Activated CD8-positive, alpha-beta T cell treated with anti-CD3 and anti-CD28 coated beads, Interleukin-2, amount 10 ng/mL, durations not matched to agents 7 days and 5 days (primary cell): ENCODE data around the gene CEP170B. TPM values are rescaled to one million over a fixed set of nuclear protein-coding genes. Genes with fewer than 3 reads are reported as not detected.
"Not testable (repeated sequence)": the region's sequence is repeated elsewhere in the genome, so short reads cannot be mapped to it uniquely, and the experiment has no call there.

Source experiments
- ATAC-seq: fragments of 150-1000 bp; cut with Tn5 transposase; one replicate; pipeline ENCODE4 v1.10.0; 2021; ENCODE audit warnings: moderate library complexity
- CTCF ChIA-PET: fragments of 350-600 bp; sonication (Branson Sonifier 250); formaldehyde crosslinking; loops from one replicate; lab custom pipeline; 2021; ENCODE audit warnings: antibody characterized with exemption; lab: Charles Lee
- POLR2A ChIA-PET: fragments of 350-600 bp; sonication (Branson Sonifier 250); formaldehyde crosslinking; loops from one replicate; lab custom pipeline; 2021; ENCODE audit warnings: antibody characterized with exemption; lab: Charles Lee
- DNase-seq: peaks from one replicate; pipeline ENCODE4 v3.0.0-alpha.2; 2020
- H3K27ac Mint-ChIP-seq: one replicate; pipeline ENCODE4 v1.8.0; 2021; ENCODE audit warnings: mild to moderate bottlenecking, mixed read lengths
- H3K27me3 Mint-ChIP-seq: one replicate; pipeline ENCODE4 v1.8.0; 2021; ENCODE audit warnings: low read depth, mixed read lengths
- H3K36me3 Mint-ChIP-seq: one replicate; pipeline ENCODE4 v1.8.0; 2021; ENCODE audit warnings: low read depth, mixed read lengths
- H3K4me1 Mint-ChIP-seq: one replicate; pipeline ENCODE4 v1.8.0; 2021; ENCODE audit warnings: low read depth, mixed read lengths
- H3K4me3 Mint-ChIP-seq: one replicate; pipeline ENCODE4 v1.8.0; 2021; ENCODE audit warnings: mild to moderate bottlenecking, mixed read lengths
- H3K9me3 Mint-ChIP-seq: one replicate; pipeline ENCODE4 v1.8.0; 2022; ENCODE audit warnings: mixed read lengths; ENCODE audit not compliant: insufficient read depth
- total RNA-seq, 2 experiments: library from RNA; stranded (reverse); gene quantifications; one replicate each; pipeline ENCODE4 v1.2.3, GENCODE V29; 2021

Gene CEP170B
- total RNA-seq, 2 experiments from 2014 or later: 2.5 to 2.7 TPM

DNA sequence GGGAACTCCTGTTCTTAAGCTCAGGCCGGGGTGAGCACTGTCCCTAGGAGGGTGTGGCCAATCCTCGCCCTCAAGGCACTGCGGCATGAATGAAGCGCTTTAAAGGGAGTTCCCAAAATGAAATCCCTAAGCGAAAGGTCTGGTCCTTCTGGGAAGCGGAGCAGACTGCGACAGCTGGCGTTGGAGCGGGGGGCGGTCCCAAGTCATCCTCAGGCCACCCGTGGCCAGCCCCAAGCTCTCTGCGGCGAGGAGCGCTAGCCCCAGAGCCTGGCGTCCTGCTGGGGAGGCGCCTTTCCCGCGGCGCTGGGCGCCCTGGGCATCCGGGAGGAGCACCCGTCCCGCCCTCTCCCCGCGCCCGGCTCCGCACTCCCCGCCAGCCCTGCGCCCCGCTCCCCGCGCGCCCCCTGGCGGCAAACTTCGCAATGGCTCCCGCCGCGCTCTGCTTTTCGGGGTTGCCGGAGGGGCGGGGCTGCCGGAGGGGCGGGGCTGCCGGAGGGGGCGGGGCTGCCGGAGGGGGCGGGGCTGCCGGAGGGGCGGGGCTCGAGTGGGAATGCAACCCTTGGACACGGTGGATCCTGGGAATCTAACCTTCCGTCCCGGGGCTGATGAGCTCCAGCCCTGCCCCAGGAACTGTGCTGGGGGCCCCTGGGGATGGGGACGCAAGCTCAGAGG is 38.7 kb upstream of the CEP170B start:
- CTCF ChIA-PET: interaction anchor here (0.7 to 4.3 kb wide), 14 partner anchors 16 to 363 kb away, joined by 3 to 78 read pairs (median 5); partner anchors contain the start of genes SIVA1 and ZBTB42
- H3K27me3 Mint-ChIP-seq: peaks cover 29% of the 10 kb centered on the region

GRCh38 chr14:104826861-104827176 is 38.2 kb upstream of the CEP170B start:
- POLR2A ChIA-PET: interaction anchor here (1.8 kb wide), 1 partner anchor 26 kb away, joined by 8 read pairs; the partner anchor contains the start of gene ZBTB42
- DNase-seq: no peak
- no peaks in the 10 kb centered on the region for H3K9me3 Mint-ChIP-seq
- H3K4me1 Mint-ChIP-seq: peaks cover 16% of the 10 kb centered on the region
- no peak overlapping the region for H3K27ac Mint-ChIP-seq
- H3K27me3 Mint-ChIP-seq: peaks cover 29% of the 10 kb centered on the region
- CTCF ChIA-PET: interaction anchor here (0.6 to 4.3 kb wide), 5 partner anchors 16 to 1140 kb away, joined by 3 to 78 read pairs (median 5); partner anchors contain the start of gene SIVA1
- ATAC-seq: no peak
- peak overlapping the region; percentile 58 for H3K4me3 Mint-ChIP-seq
- no peaks in the 10 kb centered on the region for H3K36me3 Mint-ChIP-seq

More for the DNA sequence above, 38.7 kb upstream of the CEP170B start:
- peak overlapping the region; percentile 49 for H3K27ac Mint-ChIP-seq
- H3K9me3 Mint-ChIP-seq: no peaks in the 10 kb centered on the region
- ATAC-seq (peak; percentile 92), DNase-seq (peak; percentile 94)
- H3K36me3 Mint-ChIP-seq: no peaks in the 10 kb centered on the region
- peak overlapping the region; percentile 69 for H3K4me3 Mint-ChIP-seq
- peaks cover 16% of the 10 kb centered on the region for H3K4me1 Mint-ChIP-seq
- POLR2A ChIA-PET: interaction anchor here (0.6 to 1.8 kb wide), 3 partner anchors 25 to 57 kb away, joined by 3 to 8 read pairs (median 4); partner anchors contain the start of gene ZBTB42

GRCh38 chr14:104827177-104828055 is 37.7 kb upstream of the CEP170B start:
- POLR2A ChIA-PET: interaction anchor here (1.8 kb wide), 1 partner anchor 26 kb away, joined by 8 read pairs; the partner anchor contains the start of gene ZBTB42
- Mint-ChIP-seq H3K9me3 (no peaks in the 10 kb centered on the region), H3K27ac (no peak overlapping the region), H3K27me3 (peaks cover 29% of the 10 kb centered on the region), H3K4me1 (peaks cover 16% of the 10 kb centered on the region), H3K4me3 (peak overlapping the region; percentile 58), H3K36me3 (no peaks in the 10 kb centered on the region)
- CTCF ChIA-PET: interaction anchor here (0.6 to 4.3 kb wide), 4 partner anchors 59 to 1140 kb away, joined by 3 to 78 read pairs (median 4); partner anchors contain the start of gene SIVA1
- ATAC-seq (peak; percentile 59), DNase-seq (peak; percentile 62)

DNA sequence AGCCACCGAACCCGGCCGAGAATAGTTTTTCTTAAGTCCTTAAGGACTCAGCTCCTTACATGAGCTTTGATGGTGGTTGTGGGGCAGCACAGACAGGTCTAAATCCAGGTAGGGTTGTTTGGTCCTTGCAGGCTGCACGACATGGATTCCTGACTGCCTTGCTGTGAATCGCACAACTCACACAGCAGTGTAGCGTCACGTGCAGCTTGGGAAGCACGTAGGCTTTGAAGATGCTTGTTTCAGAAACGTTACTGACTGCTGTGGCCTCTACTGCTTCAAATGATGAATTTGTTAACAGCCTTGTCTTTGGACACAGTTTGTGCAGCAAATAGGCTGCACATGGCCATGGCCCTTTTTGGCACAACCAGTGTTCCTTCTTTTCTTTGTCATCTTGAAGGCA is 34.3 kb upstream of the CEP170B start:
- CTCF ChIA-PET: no interaction called here
- Mint-ChIP-seq H3K27ac (no peak overlapping the region), H3K4me1 (peaks cover 12% of the 10 kb centered on the region), H3K36me3 (no peaks in the 10 kb centered on the region), H3K27me3 (peaks cover 14% of the 10 kb centered on the region), H3K4me3 (no peak overlapping the region), H3K9me3 (no peaks in the 10 kb centered on the region)
- DNase-seq (no peak), ATAC-seq (no peak)
- POLR2A ChIA-PET: no interaction called here

GRCh38 chr14:104836171-104836935 is 28.7 kb upstream of the CEP170B start:
- H3K9me3 Mint-ChIP-seq, H3K36me3 Mint-ChIP-seq, H3K4me3 Mint-ChIP-seq, POLR2A ChIA-PET, DNase-seq, CTCF ChIA-PET, ATAC-seq, H3K27ac Mint-ChIP-seq, H3K4me1 Mint-ChIP-seq: not testable (repeated sequence)
- H3K27me3 Mint-ChIP-seq: peaks cover 16% of the 10 kb centered on the region

DNA sequence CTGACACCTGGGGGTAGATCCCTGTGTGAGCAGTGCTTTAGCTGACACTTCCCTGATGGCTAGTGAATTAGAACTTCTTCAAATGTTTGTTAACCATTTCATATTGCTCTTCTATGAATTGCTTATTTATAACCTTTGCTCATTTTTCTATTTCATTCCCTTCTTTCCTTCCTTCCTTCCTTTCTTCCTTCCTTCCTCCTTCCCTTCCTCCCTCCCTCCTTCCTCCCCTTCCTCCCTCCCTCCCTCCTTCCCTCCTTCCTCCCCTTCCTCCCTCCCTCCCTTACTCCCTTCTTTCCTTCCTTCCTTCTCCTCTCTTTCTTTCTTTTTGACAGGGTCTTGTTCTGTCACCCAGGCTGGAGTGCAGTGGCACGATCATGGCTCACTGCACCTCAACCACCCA is 23.3 kb upstream of the CEP170B start:
- CTCF ChIA-PET: interaction anchor here (1.7 kb wide), 1 partner anchor 16 kb away, joined by 6 read pairs; no protein-coding TSS in a partner anchor
- DNase-seq (no peak), ATAC-seq (no peak)
- POLR2A ChIA-PET: no interaction called here
- peaks cover 55% of the 10 kb centered on the region for H3K27me3 Mint-ChIP-seq
- no peaks in the 10 kb centered on the region for H3K9me3 Mint-ChIP-seq
- no peak overlapping the region for H3K4me3 Mint-ChIP-seq
- H3K4me1 Mint-ChIP-seq: no peaks in the 10 kb centered on the region
- H3K27ac Mint-ChIP-seq: no peak overlapping the region
- no peaks in the 10 kb centered on the region for H3K36me3 Mint-ChIP-seq

DNA sequence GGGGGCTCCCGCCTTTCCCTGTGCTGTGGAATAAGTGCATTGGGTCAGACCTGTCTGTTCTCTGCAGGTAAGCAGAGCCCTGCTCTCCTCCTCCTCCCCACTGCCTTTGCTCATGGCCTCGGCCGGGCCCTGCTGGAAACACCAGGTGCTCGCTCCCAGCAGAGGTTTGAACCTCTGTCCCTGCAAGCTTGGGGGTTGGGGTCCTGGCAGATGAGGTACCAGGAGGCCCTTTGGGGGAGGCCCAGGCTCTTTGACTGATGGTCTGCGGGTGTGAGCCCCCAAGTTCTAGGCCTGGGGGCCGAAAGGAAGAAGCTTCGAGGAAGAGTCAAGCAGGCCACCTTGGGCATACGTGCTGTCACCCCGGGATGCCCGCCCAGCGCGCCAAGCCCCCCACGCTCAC is 22.1 kb upstream of the CEP170B start:
- Mint-ChIP-seq H3K27ac (no peak overlapping the region), H3K4me3 (no peak overlapping the region), H3K4me1 (no peaks in the 10 kb centered on the region), H3K9me3 (no peaks in the 10 kb centered on the region), H3K36me3 (no peaks in the 10 kb centered on the region), H3K27me3 (peaks cover 55% of the 10 kb centered on the region)
- CTCF ChIA-PET: interaction anchor here (1.7 kb wide), 1 partner anchor 17 kb away, joined by 6 read pairs; no protein-coding TSS in a partner anchor
- DNase-seq: no peak
- POLR2A ChIA-PET: no interaction called here
- no peak for ATAC-seq

DNA sequence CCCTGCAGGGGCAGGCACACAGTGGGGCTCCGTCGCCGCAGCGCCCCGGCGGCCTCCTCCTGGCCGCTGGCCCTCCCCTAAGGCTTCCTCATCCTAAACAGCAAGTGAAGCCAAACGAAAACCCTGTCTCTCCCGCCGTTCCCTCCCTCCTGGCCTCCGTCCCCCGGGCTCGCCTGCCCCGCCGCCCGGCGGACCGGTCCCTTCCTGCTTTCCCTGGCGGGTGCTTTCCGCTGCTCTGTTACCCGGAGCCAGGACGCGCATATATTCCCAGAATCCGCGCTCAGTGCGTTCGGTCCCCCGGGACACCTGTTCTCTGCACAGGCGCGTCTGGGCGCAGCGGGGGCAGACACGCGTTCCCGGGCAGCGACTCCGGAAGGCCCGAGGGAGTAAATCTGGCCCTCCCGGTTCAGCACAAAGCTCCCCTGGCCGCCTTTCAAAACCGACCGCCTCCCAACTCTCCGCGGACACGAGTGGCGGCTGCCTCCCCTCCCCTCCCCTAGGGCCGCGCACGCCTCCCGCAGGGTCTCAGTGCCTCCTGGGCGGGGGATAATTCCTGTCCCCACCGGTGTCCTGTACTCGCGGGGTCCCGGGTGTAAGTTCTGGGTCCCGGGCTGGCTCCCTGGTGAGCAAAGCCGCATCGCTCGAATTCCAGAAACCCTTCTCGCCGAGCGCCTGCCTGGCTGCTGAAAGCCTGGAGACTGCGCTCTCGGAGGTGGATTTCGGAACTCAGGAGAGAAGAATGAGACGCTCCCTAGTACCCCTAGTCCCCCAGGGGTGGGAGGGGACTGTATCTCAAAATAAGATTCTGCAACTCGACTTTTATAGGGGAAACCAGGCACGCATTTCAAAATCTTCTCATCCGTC is 21.4 kb upstream of the CEP170B start:
- ChIA-PET POLR2A (no interaction called here), CTCF (interaction anchor here (1.7 kb wide), 1 partner anchor 18 kb away, joined by 3 read pairs; no protein-coding TSS in a partner anchor)
- no peaks in the 10 kb centered on the region for H3K4me1 Mint-ChIP-seq
- peaks cover 52% of the 10 kb centered on the region for H3K27me3 Mint-ChIP-seq
- no peak overlapping the region for H3K4me3 Mint-ChIP-seq
- ATAC-seq (no peak), DNase-seq (no peak)
- H3K36me3 Mint-ChIP-seq: no peaks in the 10 kb centered on the region
- no peak overlapping the region for H3K27ac Mint-ChIP-seq
- no peaks in the 10 kb centered on the region for H3K9me3 Mint-ChIP-seq

DNA sequence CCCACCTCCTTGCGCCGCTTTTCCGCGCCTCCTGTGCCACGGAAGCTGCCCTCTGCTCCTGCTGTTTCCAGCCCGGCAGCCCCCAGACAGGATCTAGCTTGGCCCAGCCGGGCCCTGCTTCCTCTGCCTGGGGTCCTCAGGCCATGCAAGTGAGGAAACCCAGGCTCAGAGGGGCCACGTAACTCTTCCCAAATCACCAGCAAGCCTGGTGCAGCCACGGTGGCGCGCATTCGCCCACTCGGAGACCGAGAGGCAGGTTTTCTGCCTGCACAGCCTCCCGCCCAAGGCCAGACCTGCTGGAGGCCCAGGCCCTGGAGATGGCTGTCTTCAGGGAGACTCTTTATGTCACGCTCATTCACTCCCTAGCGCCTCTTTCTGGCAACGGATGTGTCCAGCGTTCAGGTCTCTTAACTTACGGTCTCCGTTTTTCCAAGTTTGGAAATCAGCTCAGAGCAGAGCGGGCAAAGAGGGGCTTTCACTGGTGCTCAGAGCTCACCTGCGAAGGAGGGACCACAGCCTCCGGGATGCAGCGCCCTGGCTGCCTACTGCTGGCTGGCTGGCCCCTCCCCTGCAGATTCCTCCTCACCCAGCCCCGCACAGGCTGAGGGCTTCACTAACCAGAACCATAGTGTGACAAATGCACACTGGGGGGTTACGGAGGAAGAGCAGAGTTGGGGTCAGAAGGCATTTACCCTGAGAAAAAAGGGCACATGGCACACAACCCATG is 20.6 kb upstream of the CEP170B start:
- DNase-seq (no peak), ATAC-seq (no peak)
- H3K27ac Mint-ChIP-seq: no peak overlapping the region
- H3K9me3 Mint-ChIP-seq: no peaks in the 10 kb centered on the region
- CTCF ChIA-PET: interaction anchor here (0.5 to 1.7 kb wide), 2 partner anchors 11 to 19 kb away, joined by 3 read pairs; no protein-coding TSS in a partner anchor
- H3K4me3 Mint-ChIP-seq: no peak overlapping the region
- H3K4me1 Mint-ChIP-seq: no peaks in the 10 kb centered on the region
- H3K27me3 Mint-ChIP-seq: peaks cover 51% of the 10 kb centered on the region
- H3K36me3 Mint-ChIP-seq: no peaks in the 10 kb centered on the region
- POLR2A ChIA-PET: no interaction called here

DNA sequence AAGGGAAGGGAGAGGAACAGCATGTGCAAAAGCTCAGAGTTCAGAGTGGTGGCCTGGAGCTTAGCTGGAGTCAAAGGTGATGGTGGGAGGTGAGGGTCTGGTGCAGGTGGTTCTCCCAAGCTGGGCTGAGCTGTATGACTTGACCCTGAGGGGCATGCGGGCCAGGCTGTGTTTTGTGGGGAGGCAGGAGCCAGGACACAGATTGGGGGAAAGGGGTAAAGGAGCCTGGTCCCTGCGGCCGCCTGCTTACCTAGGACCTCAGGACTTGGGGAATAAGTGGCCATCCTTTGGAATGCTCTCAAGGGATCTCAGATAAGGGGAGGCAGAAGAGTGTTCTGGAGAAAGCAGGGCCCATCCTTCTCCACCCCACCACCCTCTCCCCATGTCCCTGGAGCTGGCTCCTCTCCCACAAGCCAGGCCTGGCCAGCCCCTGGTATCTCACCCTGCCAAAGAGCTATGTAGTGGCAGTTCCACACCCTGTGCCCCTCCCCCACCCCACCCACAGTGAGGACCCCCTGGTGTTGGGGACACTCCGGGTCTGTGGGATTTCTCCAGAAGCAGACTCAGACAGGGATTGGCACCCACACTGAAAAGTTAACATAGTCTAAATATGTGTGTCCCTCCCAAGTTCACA is 19.9 kb upstream of the CEP170B start:
- Mint-ChIP-seq H3K4me3 (no peak overlapping the region), H3K27me3 (peaks cover 51% of the 10 kb centered on the region), H3K9me3 (no peaks in the 10 kb centered on the region), H3K36me3 (no peaks in the 10 kb centered on the region), H3K4me1 (no peaks in the 10 kb centered on the region), H3K27ac (no peak overlapping the region)
- ChIA-PET CTCF (interaction anchor here (0.5 to 1.7 kb wide), 2 partner anchors 11 to 19 kb away, joined by 3 read pairs; no protein-coding TSS in a partner anchor), POLR2A (no interaction called here)
- ATAC-seq (no peak), DNase-seq (no peak)
